GM12891 (cell line): ENCODE data around the gene KCNA4.

Experiments
- DNase-seq: peaks from one replicate; pipeline ENCODE4 v3.0.0; 2011; ENCODE audit warnings: low spot score; ENCODE audit not compliant: insufficient read length
- FAIRE-seq: peaks from 2 replicates; lab custom pipeline; 2011; peaks lifted over from hg19 to GRCh38; lab: Jason Lieb, UNC
- PAX5 ChIP-seq: IDR thresholded peaks from 2 replicates; pipeline ENCODE4 v1.6.1; 2011; ENCODE audit warnings: low read length, moderate library complexity, mild to moderate bottlenecking; ENCODE audit not compliant: insufficient read depth, severe bottlenecking
- POLR2A ChIP-seq: IDR thresholded peaks from 2 replicates; pipeline ENCODE4 v1.6.1; 2011; ENCODE audit warnings: low read depth, low read length, control low read depth
- POLR2AphosphoS5 ChIP-seq: IDR thresholded peaks from 2 replicates; pipeline ENCODE4 v1.6.1; 2011; ENCODE audit warnings: low read depth, low read length, control low read depth
- POU2F2 ChIP-seq: IDR thresholded peaks from 2 replicates; pipeline ENCODE4 v1.6.1; 2011; ENCODE audit warnings: low read depth, mild to moderate bottlenecking, control low read depth, low read length, moderate library complexity
- SPI1 ChIP-seq: IDR thresholded peaks from 2 replicates; pipeline ENCODE4 v1.6.1; 2011; ENCODE audit warnings: low read depth, low read length, control low read depth
- TAF1 ChIP-seq: IDR thresholded peaks from 2 replicates; pipeline ENCODE4 v1.6.1; 2011; ENCODE audit warnings: low read depth, low read length, control low read depth

KCNA4 gene

DNA sequence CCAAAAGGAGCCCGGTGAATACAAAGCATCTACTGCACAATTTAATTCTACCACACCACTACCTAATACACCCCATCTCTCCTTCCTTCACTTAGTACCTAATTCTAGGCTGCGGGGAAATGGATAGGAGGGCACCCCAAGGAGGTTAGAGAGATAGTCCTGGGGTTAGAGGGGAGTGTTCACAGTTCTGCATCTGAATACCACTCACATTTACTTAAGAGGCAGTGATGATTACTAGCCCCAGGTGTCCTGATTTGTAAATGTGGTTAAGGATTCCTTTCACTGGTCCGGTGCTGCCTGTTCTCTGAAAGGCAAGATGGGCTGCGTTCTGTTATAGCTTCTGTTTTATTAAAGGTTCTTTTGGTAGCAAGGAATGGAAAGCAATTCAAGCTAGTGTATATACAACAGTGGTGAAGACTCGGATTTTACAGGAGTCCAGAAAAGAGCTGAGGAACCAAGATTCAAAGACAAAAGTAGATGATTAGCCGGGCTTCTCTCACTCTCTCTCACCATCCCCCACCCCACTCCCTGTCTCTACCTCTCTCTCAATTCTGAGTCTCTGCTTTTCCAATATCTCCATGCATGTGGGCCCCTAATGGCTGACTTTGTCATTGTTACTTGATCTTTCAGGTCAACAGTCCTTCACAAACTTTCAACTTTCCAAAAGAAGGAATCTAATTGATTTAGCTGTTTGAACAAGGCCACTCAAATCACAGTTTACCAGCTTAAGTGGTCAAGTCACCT is 8.7 kb upstream of the KCNA4 start:
- DNase-seq (no peak), FAIRE-seq (no peak)
- no peak for TF ChIP-seq POU2F2
- no peak for TF ChIP-seq POLR2AphosphoS5
- no peak for TF ChIP-seq PAX5

DNA sequence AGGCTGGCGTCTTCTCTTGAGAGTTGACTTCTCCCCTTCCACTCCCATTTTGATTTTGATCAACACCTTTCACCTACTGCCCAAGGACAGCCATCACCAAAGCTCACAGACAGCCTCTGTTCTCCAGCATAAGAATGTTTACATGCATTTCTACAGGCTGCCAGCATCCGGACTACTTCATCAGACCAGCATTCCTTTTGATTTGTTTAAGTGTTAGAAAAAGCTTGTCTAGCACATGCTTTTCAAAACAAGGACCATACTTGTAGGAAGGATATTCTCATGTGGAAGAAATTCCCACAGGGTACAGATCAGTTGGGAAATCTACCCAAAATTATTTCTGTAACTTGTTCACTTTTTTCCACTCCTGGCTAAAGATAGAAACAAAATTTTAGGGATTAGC is 6.2 kb upstream of the KCNA4 start:
- TF ChIP-seq SPI1 (no peak), POU2F2 (no peak), TAF1 (no peak), PAX5 (no peak), POLR2A (no peak), POLR2AphosphoS5 (no peak)
- DNase-seq (no peak), FAIRE-seq (no peak)

DNA sequence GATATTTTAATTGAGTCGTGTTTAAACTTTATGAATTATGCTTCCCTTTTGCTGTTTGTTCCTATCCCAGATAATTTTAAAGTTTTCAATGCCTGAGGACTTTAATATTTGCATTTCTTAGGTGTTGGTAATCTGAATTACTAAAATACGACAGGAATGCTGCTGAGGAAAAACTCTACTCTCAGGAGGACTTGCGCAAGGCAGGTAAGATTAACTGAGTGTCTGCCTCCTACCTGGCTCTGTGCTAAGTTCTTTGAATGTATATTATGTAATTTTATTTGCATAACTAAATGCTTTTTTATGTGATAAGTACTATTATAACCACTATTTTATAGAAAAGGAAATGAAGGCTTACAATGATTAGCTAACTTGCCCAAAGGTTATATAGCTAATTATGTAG is 2.7 kb upstream of the KCNA4 start:
- no peak for FAIRE-seq
- TF ChIP-seq SPI1 = no peak
- no peak for TF ChIP-seq POLR2AphosphoS5
- no peak for TF ChIP-seq TAF1
- no peak for TF ChIP-seq PAX5
- TF ChIP-seq POU2F2 = no peak
- no peak for TF ChIP-seq POLR2A

DNA sequence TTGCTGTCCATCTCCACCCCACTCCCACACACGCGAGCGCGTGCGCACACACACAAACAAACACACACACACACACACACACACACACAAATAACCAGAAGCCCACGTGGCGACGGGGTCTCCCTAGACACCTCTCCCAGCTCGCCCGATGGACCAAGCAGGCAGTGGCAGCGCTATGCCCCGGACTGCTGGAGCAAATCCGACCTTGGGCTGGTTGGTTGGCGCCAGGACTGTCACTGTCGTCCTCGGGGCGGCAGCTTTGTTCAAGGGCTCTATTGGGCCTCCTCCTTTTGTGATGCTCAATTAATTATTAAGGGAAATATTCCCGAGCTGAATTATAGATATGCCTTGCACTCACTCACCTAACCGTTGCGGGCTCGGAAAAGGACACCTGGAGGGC is 1.7 kb upstream of the KCNA4 start:
- no peak for FAIRE-seq
- DNase-seq = no peak
- TF ChIP-seq POLR2A = no peak
- TF ChIP-seq PAX5 = no peak
- no peak for TF ChIP-seq POU2F2
- TF ChIP-seq SPI1 = no peak
- TF ChIP-seq POLR2AphosphoS5 = no peak
- TF ChIP-seq TAF1 = no peak

More for the DNA sequence above, 2.7 kb upstream of the KCNA4 start:
- DNase-seq = no peak

DNA sequence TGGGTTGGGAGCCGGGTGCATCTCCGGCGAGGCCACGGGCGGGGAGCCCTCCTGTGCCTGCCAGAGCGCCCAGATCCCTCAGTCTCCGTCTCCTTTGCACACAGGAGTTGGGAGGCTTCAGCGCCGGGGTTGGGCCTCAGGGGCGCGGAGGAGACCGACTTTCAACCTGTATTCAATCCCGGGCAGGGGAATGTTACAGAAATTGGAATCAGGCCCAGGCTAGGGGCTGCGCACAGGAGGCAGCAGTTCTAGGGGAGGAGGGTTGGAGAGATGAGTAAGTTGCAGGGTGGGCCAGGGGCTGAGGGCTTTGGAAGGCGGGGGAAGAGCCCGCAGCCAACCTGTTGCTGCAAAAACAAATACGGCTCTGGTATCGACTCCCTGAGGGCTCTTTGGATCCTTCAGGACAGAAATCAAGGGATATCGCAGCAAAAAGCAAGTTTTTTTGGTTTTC is 640 bp upstream of the KCNA4 start:
- TF ChIP-seq POLR2A (no peak), SPI1 (no peak), TAF1 (no peak), POU2F2 (no peak), PAX5 (no peak), POLR2AphosphoS5 (no peak)
- FAIRE-seq (no peak), DNase-seq (no peak)

DNA sequence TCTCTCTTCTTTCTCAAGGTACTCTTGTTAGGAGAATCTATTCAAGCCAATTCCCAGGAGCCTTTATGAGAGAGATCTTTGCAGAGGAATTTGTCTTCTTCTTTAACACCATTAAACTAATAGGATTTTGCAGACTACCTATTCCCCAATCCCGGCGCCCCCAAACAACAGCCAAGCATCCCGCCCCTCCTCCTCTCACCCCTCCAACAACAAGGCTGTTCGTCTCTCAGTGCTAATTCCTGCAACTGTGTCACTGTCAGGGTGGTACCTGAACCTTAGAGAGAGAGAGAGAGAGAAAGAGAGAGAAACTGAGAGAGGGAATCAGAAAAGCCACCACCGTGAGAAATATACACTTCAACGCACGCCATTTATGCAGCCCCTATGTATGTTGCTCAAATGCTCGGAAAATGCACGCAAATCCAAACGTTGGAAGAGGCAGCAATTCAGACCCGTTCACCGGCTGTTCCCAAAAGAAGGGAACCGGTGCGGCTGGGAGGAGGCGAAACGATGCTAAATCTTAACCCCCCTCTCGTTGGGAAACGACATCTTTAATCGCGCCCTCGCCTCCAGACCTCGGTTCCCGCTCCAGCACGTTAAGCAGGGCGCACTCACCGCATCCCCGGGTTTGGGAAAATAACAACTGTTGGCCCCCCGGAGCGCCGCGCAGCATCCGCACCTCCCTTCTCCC is 961 bp downstream of the KCNA4 start:
- no peak for DNase-seq

DNA sequence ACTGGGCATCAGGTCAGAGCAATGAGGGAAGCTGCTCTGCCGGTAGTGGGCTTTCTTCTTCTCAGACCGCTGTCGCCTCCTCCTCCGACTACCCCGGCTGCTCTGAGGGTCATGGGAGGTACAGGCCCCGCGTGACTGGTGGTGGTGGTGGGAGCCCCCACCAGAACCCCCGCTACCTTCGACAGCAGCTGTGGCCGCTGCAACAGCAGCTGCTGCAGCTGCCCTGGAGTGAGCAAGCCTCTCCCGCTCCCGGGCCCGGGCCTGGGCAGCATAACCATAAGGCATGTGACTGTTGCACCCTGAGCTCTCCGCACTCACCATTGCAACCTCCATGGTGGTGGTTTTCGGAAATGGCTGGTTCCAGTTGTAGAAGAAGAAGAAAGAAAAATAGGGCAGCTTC is 4.5 kb downstream of the KCNA4 start:
- no peak for DNase-seq
- FAIRE-seq = no peak
- TF ChIP-seq POLR2AphosphoS5 (no peak), PAX5 (no peak), POU2F2 (no peak), POLR2A (no peak), SPI1 (no peak), TAF1 (no peak)

More for the DNA sequence above, 961 bp downstream of the KCNA4 start:
- TF ChIP-seq POLR2A = no peak
- TF ChIP-seq SPI1 = no peak
- no peak for TF ChIP-seq POLR2AphosphoS5
- no peak for FAIRE-seq

DNA sequence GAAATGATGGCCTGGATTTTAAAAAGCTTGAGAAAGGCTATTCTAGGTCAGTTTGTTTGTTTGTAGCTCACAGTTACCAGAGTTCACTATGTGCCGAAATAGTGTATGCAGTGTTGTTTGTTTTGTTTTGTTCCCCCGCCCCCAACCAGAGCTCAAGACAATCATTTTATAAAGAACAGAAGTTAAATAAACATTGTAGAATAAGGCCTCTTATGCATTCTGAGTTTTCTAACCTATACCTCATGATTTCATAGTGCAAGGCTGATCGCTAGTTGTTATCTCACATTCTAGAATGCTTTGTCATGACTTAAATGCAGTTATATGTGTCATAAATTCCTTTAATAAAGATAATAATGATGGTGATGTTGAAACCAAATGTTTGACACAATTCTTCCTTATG is 7.8 kb downstream of the KCNA4 start:
- TF ChIP-seq SPI1 (no peak), POLR2AphosphoS5 (no peak), POU2F2 (no peak), TAF1 (no peak), PAX5 (no peak), POLR2A (no peak)
- no peak for DNase-seq
- no peak for FAIRE-seq

DNA sequence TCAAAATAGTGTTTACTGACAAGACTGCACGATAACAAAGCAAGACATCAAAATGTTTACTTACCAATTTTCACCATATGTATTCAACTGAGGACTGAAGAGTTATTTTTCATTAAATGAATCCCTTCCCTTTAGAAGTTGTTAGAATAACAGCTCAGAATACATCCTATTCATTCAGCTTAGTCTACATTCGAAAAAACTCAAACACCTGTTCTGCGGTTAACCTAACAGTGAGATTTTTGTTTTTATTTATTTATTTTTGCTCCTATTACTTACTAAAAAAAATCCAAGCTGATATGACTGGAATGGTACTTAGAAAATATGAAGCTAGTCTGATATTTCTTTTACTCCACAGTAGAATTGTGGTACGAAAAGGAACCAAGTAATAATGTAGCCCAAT is 10.0 kb downstream of the KCNA4 start:
- no peak for FAIRE-seq
- no peak for DNase-seq
- TF ChIP-seq POU2F2 = no peak
- TF ChIP-seq POLR2AphosphoS5 = no peak
- no peak for TF ChIP-seq TAF1
- no peak for TF ChIP-seq SPI1
- TF ChIP-seq PAX5 = no peak
- TF ChIP-seq POLR2A = no peak
